Cardiac septum (tissue), 1 donor: ENCODE data around the gene DDC. TPM values are rescaled to one million over a fixed set of nuclear protein-coding genes. Genes with fewer than 3 reads are reported as not detected.
"Not testable (repeated sequence)": the region's sequence is repeated elsewhere in the genome, so short reads cannot be mapped to it uniquely, and the experiment has no call there.

Experiments
- DNase-seq: peaks from one replicate; pipeline ENCODE4 v3.0.0-alpha.2; 2020; ENCODE audit warnings: low spot score
- intact Hi-C: fragments of 100-400 bp; cut with DNase I; formaldehyde crosslinking; loops from one replicate; pipeline ENCODE4 v1.14.0; 2022
- total RNA-seq: library from RNA; stranded (reverse); fragmentation: NEBNext Ultra II Directional; extraction: Animal tissue kit (Norgen Biotek cat#: 25700); gene quantifications from one replicate; pipeline ENCODE4 v1.2.1, GENCODE V29; 2021
- donor health status: DM: no; HTN: no; CAD: no.

Gene DDC
- total RNA-seq, 1 donor from 2014 or later: not detected

DNA sequence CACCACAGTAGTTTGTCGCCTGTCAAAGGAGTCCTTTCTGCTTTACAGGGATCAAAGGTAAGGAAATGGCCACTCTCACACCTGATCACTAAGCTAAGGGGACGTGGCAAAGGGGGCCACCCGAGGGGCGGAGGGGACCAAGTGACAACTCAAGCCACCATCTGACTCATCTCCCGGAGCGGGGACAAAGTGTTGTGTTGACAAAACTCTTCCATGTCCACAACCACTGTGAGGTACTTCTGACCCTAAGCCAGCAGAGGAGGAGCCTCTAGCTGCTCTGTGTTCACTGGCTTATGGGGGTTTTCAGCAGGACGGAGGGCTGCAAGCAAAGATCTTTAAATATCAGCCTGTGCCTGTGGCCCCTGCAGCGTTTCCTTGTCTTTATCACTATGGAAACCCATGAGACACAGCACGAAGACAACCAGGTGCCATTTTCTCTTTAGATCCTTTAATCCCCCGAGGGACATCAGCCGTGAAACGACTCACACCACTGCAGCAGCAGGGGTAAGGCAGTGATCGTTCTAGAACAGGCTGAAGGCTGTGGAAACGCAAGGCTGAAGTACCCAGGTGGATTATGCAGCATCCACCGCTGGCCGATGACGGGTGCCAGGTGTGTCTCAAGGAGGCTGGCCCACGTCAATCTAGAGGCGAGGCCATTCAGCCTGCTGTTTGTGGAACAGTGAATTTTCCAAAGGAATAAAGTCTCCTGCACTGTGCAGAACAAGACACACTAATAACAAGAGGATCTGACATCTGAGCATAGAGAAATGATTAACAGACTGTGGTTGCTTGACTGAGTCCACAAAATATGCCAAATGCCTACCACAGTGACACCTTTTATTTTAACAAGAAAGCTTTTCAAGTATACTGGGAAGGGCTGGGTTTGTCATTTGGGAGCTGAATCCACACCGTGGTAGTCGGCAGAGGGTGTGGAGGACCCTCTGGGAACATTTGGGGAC lies 26.6 kb upstream of the DDC start:
- no peak for DNase-seq

DNA sequence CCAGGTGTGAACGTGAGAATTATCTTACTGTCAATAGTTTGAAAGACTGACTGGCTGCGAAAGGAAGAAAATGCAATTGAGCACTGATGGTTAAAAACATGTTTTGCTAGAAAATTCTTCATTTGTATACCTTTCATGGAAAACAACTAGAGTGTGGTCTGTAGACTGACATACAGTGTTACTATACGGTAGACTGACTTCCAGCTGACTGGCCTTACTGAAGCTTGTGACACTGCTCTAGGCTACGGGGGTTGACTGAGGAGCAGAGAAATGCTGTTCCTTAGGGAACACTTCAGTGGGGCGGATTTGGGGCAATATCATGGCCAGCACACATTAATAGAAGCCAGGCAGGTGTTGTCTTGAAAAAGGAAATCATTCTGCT lies 25.9 kb upstream of the DDC start:
- DNase-seq: no peak
- intact Hi-C loops: no loop called here

More for the DNA sequence above, 26.6 kb upstream of the DDC start:
- intact Hi-C loops: no loop called here

DNA sequence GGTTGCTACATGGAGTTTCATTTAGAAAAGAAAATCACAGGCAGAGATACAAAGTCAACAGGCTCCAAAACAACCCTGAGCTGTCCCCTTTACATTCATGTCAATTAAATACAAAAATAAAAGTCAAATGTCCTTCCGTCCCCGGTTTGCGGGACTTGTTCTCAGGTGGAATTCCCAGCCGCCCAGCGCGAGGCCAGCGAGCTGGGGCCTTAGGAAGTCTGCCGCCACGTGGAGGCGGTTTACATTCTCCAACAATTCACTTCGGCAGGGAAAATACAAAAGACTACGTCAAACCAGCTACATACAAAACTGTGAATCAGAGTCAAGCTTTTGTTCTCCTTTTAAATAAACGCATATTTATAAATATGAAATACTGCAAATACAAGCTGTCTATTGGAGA lies 25.3 kb upstream of the DDC start:
- DNase-seq: no peak
- intact Hi-C loops: no loop called here

DNA sequence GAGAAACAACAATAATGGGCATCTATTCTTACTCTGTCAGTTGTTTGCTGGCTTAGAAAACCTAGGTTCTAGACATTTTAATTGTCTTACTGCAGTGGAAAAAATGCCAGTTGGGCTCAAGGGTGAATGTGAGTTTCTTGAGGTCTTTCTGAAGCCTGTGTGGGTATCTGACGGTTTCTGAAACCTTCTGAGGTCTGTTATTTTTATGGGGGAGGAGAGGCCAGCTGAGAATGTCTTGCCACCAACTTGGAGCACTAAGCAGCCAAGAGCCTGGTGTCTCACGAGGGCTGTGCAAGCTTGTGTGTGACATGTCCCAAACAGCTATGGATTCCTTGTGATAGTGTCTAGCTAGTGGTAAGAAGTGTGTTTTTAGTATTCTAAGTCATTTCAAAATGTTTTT lies 24.2 kb upstream of the DDC start:
- no peak for DNase-seq
- intact Hi-C loops: no loop called here

DNA sequence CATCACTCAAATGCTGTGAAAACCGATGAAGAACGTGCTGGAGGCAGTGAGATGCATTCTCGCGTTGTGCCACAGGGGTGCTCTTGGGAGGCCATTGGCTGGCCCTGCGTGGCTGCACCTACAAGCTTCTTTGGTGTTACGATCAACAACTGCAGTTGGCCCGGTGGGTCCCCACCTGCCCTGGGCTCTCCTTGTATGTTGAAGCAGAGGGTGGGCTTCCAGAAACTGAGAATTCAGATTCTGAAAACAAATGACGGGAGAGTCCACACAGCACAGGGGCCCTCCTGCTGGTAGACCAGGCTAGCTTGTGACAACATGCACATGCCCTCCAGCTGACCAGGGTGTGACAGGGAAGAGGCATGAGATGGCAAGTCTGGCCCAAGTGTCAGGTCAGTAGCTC lies 23.7 kb upstream of the DDC start:
- intact Hi-C loops: no loop called here
- DNase-seq: no peak

DNA sequence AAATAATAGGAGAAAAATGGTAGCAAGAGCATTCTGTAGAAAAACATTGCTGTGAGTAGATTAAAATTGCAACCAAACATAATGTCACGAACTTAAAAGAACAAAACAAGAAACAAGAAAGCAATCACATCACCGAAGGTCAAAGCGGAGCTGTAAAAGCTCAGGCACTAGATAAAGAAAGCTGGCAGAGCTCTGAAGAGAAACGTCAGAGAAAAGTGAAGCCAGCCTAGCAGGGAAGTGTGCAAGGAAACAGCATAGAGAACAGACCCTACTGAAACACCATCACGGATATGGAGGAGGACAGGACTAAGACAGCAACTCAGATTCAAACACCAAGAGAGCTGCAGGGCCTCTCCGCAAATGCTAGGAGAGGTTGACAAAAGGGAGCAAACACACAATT lies 22.5 kb upstream of the DDC start:
- no peak for DNase-seq
- intact Hi-C loops: no loop called here

DNA sequence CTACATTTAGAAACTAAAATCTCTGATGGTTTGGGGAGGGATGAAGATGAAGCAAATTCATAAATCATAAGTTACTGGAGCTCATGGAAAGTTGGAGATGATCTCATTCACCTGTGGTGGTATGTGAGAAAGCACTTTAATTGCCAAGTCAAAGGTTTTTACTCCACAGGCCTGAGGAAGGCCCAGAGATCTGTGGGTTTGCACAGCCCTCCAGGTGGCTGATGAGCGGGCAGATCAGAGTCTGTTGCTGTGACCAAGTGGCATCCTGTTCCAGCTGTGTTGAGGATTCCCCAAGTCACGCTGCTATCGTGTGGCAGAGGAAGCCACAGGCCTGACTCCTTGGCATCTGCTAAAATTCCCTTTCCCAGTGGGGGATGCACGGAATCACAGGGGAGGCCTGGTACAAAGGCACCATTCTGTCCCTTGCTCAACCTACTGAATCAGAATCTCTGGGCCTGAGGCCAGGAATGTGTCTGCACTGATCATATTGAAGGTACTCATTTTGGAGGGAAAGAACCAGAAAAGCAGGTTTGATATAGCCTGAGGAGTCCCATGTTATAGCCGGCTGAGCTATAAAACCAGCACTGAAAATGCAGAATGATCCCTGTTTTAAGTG lies 19.7 kb upstream of the DDC start:
- intact Hi-C loops: no loop called here
- DNase-seq: no peak

DNA sequence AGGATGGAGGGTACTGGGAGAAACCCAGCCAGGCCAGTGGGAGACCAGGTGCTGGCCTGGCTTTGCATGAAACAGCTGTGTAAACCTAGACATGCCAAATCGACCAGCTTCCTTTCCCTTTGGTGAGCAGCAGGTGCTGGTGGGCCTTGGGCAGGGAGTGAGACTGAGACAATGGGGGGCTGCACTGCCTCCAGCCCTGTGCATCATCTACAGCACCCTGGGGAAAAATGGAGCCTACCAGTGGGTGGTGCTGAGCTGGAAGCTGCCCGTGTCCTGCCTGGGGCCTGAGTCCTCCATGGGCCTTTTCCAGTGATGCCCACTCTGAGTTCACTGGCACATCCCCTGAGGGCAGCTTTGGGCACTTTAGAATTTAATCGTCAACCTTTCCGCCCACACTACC lies 19.2 kb upstream of the DDC start:
- intact Hi-C loops: no loop called here
- no peak for DNase-seq

DNA sequence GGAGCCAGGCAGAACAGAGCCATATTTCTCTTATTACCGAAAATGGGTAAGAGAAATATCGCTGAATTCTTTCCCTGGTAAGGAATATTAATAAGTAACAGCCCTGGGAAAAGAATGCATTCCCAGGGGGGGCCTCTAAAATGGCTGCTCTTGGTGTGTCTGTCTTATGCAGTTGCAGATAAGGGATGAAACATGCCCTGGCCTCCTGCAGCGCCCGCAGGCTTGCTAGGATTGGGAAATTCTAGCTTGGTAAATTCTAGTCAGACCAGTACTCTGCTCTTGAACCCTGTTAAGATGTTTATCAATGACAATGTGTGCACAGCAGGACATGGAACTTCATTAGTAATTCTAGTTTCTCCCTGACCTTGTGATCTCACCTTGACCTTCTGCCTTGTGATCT lies 18.1 kb upstream of the DDC start:
- DNase-seq, intact Hi-C loops: not testable (repeated sequence)

DNA sequence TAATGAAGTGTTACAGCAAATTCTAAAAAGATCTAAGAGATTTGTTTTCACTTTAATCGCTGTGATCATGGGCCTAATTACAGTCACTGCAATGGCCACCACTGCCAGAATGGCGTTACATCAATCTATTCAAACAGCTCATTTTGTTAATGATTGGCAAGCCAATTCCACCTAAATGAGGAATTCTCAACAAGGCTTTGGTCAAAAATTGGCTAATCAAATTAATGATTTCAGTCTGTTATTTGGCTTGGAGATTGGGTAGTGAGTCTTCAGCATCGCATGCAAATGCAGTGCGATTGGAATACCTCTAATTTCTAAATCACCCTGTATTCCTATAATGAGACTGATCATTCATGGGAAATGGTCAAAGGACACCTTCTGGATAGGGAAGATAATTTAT lies 17.1 kb upstream of the DDC start:
- intact Hi-C loops, DNase-seq: not testable (repeated sequence)

DNA sequence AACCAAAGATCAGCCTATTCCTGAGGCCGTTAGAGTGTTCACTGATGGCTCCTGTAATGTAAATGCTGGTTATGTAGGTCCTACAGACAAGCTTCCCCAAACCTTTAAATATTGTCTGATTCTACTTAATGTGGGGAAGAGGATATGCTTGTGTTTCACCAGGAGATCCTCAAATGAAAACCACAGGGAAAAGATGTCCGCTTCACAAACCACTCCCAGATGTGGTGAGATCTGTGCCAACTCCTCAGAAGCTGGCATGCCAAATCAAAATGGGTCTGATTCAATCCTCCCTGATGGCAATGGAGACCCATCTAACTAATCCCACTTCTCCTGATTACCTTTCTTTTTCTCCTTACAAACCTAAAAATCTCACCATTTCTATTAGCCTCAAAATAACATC lies 15.5 kb upstream of the DDC start:
- DNase-seq, intact Hi-C loops: not testable (repeated sequence)

DNA sequence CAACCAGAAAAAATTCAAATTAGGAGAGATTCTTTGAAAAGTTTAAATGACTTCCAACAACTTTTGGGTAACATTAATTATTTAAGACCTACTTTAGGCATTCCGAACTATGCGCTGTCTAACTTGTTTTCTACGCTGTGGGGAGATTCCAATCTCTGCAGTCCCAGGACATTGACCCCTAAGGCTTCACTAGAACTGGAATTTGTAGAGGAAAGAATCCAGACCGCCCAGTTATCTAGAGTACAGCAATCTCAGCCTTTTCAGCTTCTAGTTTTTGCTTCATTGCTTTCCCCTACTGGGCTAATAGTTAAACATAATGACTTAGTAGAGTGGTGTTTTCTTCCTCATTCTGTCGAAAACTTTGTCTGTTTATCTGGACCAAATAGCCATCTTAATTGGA lies 14.9 kb upstream of the DDC start:
- intact Hi-C loops: no loop called here
- no peak for DNase-seq

DNA sequence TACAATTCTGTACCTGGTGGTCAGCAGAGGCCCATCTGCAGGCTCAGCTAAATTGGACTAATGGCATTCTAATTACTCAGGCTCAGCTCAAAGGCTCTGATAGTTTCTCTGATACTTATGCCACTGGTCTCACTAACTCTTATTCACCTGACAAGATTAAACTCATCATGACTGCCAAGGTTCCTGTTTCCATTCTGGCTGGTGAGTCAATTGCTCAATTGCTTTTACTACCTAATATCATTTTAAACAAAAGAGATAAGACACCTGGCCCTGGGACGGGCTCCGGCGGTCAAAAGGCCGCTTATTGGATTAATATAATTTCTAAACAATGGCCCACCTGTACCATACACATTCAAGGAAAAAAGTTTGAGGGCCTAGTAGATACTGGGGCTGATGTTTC lies 12.9 kb upstream of the DDC start:
- intact Hi-C loops, DNase-seq: not testable (repeated sequence)

DNA sequence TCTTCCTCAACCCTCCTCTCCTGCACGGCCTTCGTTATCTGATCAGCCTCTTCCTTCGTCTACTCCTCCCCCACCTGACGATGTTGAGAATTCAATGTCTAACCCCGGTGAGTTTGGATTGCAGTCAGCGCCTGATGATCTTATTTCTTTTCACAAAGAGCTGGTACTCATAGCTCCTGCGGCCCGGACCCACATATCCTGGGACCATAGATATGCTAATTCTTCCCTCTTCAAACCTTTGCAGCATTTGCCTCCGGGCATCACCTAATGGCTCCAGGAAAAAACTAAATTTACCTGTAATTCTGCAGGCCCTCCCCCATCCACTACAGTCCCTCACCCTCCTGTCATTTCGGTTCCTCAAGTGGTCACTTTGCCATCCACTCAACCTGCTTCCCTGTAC lies 12.4 kb upstream of the DDC start:
- intact Hi-C loops: no loop called here

DNA sequence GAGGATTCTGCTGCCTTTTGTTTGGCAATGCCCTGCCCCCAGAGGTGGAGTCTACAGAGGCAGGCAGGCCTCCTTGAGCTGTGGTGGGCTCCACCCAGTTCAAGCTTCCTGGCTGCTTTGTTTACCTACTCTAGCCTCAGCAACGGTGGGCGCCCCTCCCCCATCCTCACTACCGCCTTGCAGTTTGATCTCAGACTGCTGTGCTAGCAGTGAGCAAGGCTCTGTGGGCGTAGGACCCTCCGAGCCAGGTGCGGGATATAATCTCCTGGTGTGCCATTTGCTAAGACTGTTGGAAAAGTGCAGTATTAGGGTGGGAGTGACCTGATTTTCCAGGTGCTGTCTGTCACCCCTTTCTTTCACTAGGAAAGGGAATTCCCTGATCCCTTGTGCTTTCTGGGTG lies 11.2 kb upstream of the DDC start:
- intact Hi-C loops, DNase-seq: not testable (repeated sequence)

More for the DNA sequence above, 12.4 kb upstream of the DDC start:
- DNase-seq: no peak

DNA sequence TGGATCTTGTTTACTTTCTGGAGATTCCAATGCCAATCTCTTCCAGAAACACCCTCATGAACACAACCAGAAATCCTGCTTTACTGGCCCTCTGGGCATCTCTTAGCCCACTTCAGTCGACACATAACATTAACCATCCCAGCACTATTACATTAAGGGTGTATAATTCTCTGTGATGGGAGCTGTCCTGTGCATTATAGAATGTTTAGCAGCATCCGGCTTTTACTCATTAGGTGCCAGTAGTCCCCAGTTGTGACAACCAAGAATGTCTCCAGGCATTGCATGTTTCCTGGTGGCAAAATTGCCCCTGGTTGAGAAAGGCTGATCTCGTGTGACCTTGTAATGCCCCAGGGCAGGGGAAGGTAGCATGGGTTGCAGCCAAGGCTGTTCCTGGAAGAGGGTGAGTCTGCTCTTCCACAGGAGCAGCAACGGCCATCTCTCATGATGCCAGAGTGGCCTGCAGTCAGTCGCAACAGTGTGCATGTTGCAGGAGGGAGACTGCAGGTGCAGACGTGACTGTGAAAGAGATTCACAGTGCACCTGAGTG lies 2.6 kb upstream of the DDC start:
- no peak for DNase-seq
- intact Hi-C loops: no loop called here

DNA sequence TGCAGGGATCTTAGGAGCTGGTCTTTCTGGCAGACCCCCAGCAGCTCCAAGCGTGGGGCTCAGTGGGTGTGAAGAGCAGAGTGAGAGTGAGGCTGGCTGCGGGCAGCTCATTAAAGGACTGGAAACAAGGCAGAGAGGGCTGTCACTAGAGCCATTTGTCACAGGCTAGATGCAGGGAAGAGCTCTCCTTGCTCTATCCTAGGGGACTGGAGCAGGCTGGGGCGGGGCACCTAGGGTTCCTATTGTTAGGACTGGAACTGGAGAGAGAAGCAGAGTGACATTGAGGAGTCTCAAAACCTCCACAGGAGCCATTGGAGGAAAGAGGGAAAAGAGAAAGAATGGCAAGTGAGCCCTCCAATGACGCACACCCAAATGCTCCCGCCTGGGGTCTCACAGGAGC lies 772 bp upstream of the DDC start:
- intact Hi-C loops: no loop called here
- no peak for DNase-seq

DNA sequence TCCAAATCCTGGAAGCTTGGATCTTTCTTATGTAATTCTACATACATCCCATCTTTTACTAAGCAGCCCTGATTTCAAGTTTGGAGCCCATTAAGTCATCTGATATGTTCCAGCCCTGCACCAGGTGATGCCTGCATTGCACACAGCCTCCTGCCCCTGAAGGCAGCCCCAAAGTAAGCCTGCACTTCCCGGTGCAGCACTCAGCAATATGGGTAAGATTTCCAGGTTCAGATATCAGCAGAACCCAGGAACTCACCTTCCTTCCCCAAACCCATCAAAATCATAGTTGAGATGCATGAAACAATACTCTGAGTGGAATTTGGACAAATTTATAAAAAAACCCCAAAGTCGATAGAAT lies 333 bp upstream of the DDC start:
- DNase-seq: no peak
- intact Hi-C loops: no loop called here

DNA sequence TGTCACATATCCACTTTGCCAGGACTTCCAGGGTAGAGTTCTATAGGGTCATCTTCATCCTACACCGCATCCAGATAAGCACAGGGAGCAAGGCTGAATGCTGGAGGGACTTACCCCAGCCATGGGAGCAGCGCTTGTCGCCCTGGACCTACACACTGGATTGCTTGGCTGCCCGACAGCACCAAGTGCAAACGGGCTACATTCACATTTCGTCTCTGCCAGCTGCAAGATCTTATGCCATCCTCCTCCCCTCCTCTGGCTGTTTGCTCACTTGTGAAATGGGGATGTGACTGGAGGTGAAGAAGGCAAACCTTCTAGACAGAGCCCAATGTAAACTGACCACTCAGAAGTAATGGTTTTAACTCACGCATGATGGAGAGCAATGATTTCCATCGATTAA lies 1.0 kb downstream of the DDC start:
- no peak for DNase-seq
- intact Hi-C loops: no loop called here

DNA sequence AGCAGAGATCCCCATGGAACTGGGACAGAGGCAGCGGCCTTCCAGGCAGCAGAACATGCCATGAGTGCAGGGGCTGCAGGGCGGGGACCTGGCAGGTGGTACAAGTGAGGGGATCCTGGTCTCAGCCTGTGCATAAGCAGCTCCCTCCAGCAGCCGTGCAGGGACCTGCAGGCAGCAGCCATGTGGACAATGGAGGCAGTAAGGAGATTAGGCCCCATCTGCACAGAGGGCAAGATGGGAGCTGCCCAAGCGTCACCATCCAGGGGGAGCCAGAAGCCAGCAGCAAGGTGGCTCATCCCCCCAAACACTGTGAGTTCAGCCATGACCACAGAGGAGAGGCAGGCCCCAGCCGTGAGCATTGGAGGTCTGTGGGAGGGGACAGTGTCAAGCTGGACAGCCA lies 3.1 kb downstream of the DDC start:
- intact Hi-C loops: no loop called here
- no peak for DNase-seq

DNA sequence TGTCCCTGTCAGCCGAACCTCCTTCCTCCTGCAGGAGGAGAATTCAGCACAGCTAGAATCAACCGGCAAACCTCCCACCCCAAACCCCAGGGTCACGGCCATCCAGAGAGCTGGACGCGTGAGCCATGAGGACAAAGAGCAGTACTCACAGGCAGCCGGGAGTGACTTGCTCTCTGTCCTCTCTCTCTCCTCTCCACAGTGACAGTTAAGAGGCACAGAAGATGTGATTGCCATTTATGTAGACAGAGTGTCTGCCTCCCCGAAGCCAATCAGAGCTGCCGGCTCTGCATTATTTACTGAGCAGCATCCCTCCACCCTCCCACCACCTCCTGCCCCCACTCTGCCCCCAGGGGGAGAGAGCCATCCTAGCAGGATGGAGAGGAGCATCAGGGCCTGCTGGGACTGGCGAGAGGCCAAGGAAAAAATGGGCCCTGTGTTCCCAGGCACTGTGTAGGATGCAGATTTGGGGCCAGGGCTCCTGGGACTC lies 4.3 kb downstream of the DDC start:
- intact Hi-C loops: no loop called here
- DNase-seq: peak; percentile 66
